Measurements from ENCODE around the gene CMTM4.
"Not testable (repeated sequence)": the region's sequence is repeated elsewhere in the genome, so short reads cannot be mapped to it uniquely, and the experiment has no call there.

CMTM4 gene

DNA sequence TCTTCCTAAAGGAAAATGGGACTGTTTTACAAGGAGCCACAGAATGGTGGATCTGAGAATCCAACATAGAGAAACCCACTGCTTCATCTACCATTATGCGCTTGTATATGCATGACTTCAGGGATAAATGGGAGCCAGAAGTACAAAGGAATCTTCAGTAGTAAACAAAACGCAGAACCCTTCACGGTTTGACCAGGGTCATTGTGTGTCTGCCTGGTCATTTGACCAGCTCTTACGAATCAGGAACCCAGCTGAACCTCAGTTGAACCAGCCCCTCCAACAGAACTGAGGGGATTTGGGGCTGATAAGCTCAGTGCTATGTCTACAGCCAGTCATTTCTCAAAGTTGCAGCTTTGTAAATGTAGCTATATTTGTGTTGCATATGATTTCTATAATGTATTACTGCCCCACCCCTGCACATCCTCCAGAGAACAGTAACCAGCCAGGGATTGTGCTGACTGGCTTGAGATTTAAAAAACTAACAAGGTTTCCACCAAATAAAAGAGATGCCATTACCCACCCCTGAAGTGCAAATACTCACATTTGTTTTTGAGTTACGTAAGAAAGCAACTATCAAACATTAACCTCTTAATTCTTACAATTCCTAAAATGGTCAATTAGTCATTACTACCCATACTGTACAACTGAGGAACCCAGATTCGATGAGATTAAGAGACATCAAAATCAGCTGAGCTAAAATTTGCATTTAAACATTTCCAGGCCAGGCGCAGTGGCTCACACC is 6.3 kb downstream of the CMTM4 start:
- no peak overlapping the region for H3K27ac ChIP-seq
- TF ChIP-seq CTCF (IDR thresholded peaks at IDR 0.05; ENCODE audit: low read depth, low read length): no peak
- DNase-seq: no peak
- no peak overlapping the region for H3K4me3 ChIP-seq (ENCODE audit: low read depth, low read length)
- H3K9me3 ChIP-seq (ENCODE audit: severe bottlenecking): no peaks in the 10 kb centered on the region
- no peaks in the 10 kb centered on the region for H3K27me3 ChIP-seq (ENCODE audit: insufficient read depth, low read depth, severe bottlenecking)
- H3K36me3 ChIP-seq: no peaks in the 10 kb centered on the region; the same call in 1 of the 2 replicates

- no peaks in the 10 kb centered on the region for H3K27me3 ChIP-seq (ENCODE audit: insufficient read depth, low read depth, severe bottlenecking)
- no peak for TF ChIP-seq CTCF (IDR thresholded peaks at IDR 0.05; ENCODE audit: low read depth, low read length)
Observed at GRCh38 chr16:66689282-66689681, 7.3 kb downstream of the CMTM4 start.

GRCh38 chr16:66687906-66688625 is 8.5 kb downstream of the CMTM4 start:
- no peak for DNase-seq
- H3K4me3 ChIP-seq (ENCODE audit: low read depth, low read length): no peak overlapping the region
- no peak overlapping the region for H3K27ac ChIP-seq
- no peak for TF ChIP-seq CTCF (IDR thresholded peaks at IDR 0.05; ENCODE audit: low read depth, low read length)
- H3K36me3 ChIP-seq: no peaks in the 10 kb centered on the region; the same call in 1 of the 2 replicates
- H3K27me3 ChIP-seq (ENCODE audit: insufficient read depth, low read depth, severe bottlenecking): no peaks in the 10 kb centered on the region
- no peaks in the 10 kb centered on the region for H3K9me3 ChIP-seq (ENCODE audit: severe bottlenecking)

More at GRCh38 chr16:66689282-66689681, 7.3 kb downstream of the CMTM4 start:
- Histone ChIP-seq H3K4me3 (ENCODE audit: low read depth, low read length) (no peak overlapping the region), H3K27ac (no peak overlapping the region), H3K36me3 (no peaks in the 10 kb centered on the region; the same call in 1 of the 2 replicates), H3K9me3 (ENCODE audit: severe bottlenecking) (no peaks in the 10 kb centered on the region)
- DNase-seq: no peak

DNA sequence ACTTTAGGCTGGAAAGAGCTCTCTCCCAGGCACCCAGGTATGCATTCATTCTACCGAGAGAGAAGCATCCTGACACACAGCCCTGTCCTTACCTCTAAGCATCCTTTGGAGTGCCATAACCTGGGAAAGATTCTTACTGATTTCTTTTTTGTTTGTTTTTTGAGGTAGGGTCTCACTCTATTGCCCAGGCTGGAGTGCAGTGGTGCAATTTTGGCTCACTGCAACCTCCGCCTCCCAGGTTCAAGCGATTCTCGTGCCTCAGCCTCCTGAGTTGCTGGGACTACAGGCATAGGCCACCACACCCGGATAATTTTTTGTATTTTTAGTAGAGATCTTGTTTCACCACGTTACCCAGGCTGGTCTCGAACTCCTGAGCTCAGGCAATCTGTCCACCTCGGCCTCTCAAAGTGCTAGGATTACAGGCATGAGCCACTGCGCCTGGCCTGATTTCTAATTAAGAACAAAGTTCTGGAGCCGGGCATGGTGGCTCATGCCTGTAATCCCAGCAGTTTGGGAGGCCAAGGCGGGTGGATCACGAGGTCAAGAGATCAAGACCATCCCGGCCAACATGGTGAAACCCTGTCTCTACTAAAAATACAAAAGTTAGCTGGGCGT is 10.9 kb downstream of the CMTM4 start:
- not testable (repeated sequence) for DNase-seq; H3K27ac ChIP-seq; H3K4me3 ChIP-seq (ENCODE audit: low read depth, low read length); H3K36me3 ChIP-seq; H3K9me3 ChIP-seq (ENCODE audit: severe bottlenecking); H3K27me3 ChIP-seq (ENCODE audit: insufficient read depth, low read depth, severe bottlenecking)

DNA sequence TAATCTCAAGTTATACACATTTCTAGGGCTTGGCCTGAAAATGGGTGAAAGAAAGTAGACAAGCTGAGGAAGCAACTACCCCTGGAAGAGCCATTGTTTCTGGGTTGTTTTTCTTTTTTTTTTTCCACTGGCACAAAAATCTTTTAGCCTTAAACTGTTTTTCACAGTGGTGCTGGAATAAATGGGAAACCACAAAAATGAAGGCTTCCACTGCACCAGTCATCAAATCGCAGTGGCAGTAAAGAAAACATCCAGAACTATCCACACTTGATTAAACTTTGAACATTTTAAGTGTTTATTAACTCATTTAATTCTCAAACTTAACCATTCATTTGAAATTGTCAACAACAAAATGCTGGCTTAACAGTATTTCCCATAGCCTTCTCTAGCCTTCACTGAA is 14.3 kb downstream of the CMTM4 start:
- Histone ChIP-seq H3K36me3 (peaks cover 6% of the 10 kb centered on the region), H3K4me3 (ENCODE audit: low read depth, low read length) (no peak overlapping the region), H3K9me3 (ENCODE audit: severe bottlenecking) (no peaks in the 10 kb centered on the region), H3K27ac (no peak overlapping the region), H3K27me3 (ENCODE audit: insufficient read depth, low read depth, severe bottlenecking) (no peaks in the 10 kb centered on the region)
- TF ChIP-seq CTCF (IDR thresholded peaks at IDR 0.05; ENCODE audit: low read depth, low read length): no peak
- DNase-seq: no peak

GRCh38 chr16:66681676-66682075 is 14.9 kb downstream of the CMTM4 start:
- Histone ChIP-seq H3K27ac (no peak overlapping the region), H3K36me3 (peaks cover 6% of the 10 kb centered on the region), H3K27me3 (ENCODE audit: insufficient read depth, low read depth, severe bottlenecking) (no peaks in the 10 kb centered on the region), H3K9me3 (ENCODE audit: severe bottlenecking) (no peaks in the 10 kb centered on the region), H3K4me3 (ENCODE audit: low read depth, low read length) (no peak overlapping the region)
- TF ChIP-seq CTCF (IDR thresholded peaks at IDR 0.05; ENCODE audit: low read depth, low read length): no peak
- DNase-seq: no peak
